NK-92 (cell line): ENCODE measurements around the gene PITX2.

Experiments used
- DNase-seq: peaks from one replicate; lab custom pipeline; 2025; ENCODE audit not compliant: unreplicated experiment; lab: John Stamatoyannopoulos, UW

The PITX2 gene

GRCh38 chr4:110622841-110623717 lies at the start of gene PITX2:
Gene PITX2, minus strand, starts transcription at chr4:110623077. Its CDS starts 617 bp downstream, at chr4:110622460.
- no peak for DNase-seq

GRCh38 chr4:110671679-110672078 lies 48.8 kb upstream of the PITX2 start:
- DNase-seq = no peak

GRCh38 chr4:110669663-110670062 lies 46.8 kb upstream of the PITX2 start:
- DNase-seq = no peak

GRCh38 chr4:110668463-110669235 lies 45.8 kb upstream of the PITX2 start:
- no peak for DNase-seq

- DNase-seq = no peak
These were observed 44.8 kb upstream of the PITX2 start for GRCh38 chr4:110667670-110668069.

- DNase-seq = no peak
These were observed 43.2 kb upstream of the PITX2 start for GRCh38 chr4:110666030-110666429.

- no peak for DNase-seq
These were observed 41.0 kb upstream of the PITX2 start for GRCh38 chr4:110663738-110664444.

GRCh38 chr4:110663206-110663605 lies 40.3 kb upstream of the PITX2 start:
- no peak for DNase-seq

GRCh38 chr4:110660755-110661154 lies 37.9 kb upstream of the PITX2 start:
- DNase-seq = no peak

GRCh38 chr4:110654254-110654635 lies 31.4 kb upstream of the PITX2 start:
- DNase-seq = no peak

- DNase-seq = no peak
These were observed 30.7 kb upstream of the PITX2 start for GRCh38 chr4:110653321-110654253.

- no peak for DNase-seq
These were observed 21.1 kb upstream of the PITX2 start for GRCh38 chr4:110644008-110644407.

- DNase-seq = no peak
These were observed 20.2 kb upstream of the PITX2 start for GRCh38 chr4:110643096-110643495.

GRCh38 chr4:110641218-110641617 lies 18.3 kb upstream of the PITX2 start:
- DNase-seq = no peak

GRCh38 chr4:110640576-110640975 lies 17.7 kb upstream of the PITX2 start:
- DNase-seq = no peak

- no peak for DNase-seq
These were observed 16.6 kb upstream of the PITX2 start for GRCh38 chr4:110639207-110640090.

- DNase-seq = no peak
These were observed 15.3 kb upstream of the PITX2 start for GRCh38 chr4:110638089-110638746.

GRCh38 chr4:110637408-110638088 lies 14.7 kb upstream of the PITX2 start:
- DNase-seq = no peak
